Activated CD8-positive, alpha-beta memory T cell treated with anti-CD3 and anti-CD28 coated beads, Interleukin-2, amount 50 U/mL, for 1 hour (primary cell): ENCODE results near the gene ICE2.

Source experiments
- DNase-seq: peaks from one replicate; pipeline ENCODE4 v3.0.0-alpha.2; 2020; ENCODE audit errors: extremely low read depth

The ICE2 gene

DNA sequence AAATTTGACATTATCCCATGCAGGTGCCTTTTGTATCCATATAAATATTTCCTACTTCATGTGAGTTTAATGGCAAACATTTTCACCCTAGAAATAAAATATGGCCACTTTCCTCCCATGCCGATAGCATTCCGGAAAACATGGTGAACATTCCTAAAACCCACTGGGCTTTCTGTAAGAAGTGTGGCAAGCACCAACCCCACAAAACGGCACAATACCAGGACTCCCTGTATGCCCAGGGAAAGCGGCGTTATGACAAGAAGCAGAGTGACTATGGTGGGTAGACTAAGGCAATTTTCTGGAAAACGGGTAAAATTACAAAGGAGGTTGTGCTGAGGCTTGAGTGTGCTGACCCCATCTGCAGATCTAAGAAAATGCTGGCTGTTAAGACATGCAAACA is 88.7 kb downstream of the ICE2 start:
- DNase-seq, result no peak

DNA sequence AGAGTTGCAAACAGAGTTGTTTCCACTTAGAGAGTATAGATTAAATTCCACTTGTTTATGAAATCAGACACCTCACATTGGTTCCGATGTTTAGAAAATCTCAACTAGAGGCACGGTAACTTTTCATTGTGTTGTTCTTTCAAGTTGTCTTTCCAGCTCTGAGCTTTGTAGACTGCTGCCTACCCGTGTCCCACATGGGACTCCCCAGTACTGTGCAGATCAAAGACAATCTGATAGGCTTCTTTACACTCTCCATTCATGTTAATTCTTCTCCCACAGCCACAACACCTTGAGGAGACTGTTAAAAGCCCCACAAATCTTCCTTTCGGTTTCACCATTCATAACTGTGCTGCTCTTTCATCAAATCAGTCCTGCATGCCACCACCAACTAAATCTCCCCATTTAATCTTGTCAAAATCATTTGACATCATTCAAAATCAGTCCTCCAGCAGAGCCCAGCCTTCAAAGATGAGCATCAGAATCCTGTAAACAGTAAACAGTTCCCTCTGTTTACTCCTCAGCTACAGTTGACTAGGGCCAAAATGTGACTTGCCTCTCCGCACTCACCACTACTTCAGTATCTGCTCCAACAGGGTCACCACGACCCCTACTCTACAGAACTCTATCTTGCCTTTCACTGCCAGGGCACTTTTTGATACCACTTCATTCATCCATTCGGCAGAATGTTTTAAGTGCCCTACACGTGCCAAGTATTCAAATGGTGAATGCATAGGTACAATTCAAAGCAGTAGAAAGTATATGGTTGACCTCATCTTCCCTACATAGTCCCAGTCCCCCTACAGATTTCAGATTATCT is 89.5 kb downstream of the ICE2 start:
- DNase-seq, result no peak

DNA sequence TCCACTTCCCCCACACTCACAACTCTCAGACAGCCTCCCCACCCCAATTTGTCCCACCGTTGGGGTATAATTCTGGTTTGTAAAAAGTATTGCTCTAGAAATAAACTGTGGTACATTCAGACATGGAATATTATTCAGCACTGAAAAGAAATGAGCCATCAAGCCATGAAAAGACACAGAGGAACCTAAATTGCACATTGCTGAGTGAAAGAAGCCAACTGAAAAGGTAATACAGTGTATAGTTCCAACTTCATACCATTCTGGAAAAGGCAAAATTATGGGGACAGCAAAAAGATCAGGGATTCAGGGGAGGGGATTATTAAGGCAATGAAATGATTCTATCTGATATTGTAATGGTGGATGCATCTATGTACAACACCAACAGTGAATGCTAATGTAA is 91.6 kb downstream of the ICE2 start:
- no peak for DNase-seq

DNA sequence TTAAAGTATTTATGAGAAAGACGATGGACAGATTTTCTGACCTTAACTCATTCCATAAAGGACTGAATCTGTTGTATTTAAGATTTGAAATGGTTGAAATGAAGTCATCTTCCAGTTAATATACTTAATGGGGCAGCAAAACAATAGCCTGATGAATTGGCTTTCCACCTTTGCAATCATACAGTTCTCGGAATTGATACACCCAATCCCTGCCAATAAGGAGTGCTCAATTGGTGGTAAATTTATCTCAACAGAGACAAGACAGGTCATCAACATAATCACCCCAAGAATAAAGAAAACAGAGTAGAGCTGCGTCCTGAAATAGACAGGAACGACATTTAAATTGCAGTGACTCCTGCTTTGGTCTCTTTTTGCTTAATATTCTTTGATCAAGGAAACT is 92.3 kb downstream of the ICE2 start:
- DNase-seq, result no peak

DNA sequence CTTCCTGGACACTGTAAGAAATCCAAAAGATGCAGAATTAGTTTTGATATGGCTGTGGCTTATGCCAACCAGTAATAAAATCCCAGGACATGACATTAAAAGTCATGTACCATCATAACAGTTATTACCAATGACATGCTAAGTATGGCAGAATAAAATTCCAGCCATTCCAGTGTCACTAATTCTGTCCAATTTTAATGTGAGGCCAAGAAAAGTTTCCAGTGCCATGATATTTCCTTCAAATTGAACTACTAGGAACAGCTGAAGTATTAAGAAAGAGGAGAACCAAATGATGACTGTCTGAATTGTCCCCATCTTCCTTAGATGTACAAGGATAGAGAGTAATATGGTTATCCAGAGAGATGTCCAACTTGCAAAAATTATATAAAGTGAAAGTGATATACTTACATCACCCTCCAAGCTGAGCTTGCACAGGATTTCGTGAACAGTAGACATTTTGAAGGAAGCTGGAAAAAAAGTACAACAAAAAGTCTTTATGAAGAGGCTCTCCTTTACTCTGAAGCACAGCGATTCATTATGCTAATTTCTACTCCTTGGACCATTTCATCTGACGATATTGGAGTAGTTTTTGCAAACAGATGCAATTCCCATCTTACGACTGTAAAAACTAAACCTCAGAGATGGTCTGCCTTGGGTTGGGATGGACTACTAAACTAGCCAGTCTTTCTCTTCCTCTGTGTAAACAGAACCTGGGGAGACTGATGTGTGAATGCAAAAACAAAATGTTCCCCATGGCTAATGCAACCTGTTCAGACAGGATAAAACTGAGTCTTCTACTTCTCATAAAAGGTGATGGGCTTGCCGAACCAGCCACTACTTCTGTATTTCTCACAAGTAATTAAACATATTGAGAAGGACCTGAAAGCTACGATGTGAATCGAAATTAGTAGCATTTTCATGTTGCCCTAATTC is 93.1 kb downstream of the ICE2 start:
- DNase-seq, result no peak

DNA sequence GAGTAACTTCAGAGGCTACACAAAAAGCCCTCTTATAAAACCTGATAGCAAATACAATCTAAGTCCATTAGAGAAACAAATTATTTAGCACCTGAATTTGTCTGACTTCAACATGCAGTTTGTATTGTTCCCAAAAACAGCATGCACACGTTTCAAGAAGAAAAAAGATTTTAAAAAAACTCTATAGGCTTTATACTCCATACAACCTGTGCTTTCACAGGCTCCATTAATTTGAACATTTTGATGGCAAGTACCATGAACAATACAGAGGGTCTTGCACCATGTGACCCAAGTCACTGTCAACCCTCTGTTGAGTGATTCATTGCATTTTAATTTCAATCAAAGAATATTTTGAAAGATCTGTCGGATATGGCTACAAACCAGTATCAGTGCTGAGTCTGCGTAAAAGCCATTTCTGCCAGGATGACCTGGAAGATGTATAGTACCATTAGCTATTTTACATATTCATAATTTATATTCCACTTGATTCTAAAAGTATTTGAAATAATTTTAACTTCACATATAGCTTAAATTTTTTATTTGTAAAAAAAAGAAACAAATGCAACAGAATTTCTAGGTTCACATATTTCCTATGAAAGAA is 94.3 kb downstream of the ICE2 start:
- no peak for DNase-seq

DNA sequence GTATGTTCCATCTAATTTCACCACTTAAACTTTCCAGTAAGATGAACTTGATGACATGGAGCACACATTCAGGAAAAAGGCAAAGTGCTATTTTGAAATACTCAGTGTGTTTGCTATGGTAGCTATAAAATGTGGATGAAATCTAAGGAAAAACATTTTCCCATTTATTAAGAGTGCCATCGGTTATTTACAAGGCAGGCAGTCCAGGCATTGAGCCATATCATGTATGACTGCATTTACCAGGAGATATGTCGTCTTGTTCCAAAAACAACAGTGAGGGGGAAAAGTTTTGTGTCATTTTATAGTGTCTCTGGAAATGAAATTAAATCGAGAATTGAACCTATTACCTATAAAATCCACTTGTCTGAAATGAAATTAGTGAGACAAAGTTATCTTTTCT is 94.9 kb downstream of the ICE2 start:
- DNase-seq, result no peak

DNA sequence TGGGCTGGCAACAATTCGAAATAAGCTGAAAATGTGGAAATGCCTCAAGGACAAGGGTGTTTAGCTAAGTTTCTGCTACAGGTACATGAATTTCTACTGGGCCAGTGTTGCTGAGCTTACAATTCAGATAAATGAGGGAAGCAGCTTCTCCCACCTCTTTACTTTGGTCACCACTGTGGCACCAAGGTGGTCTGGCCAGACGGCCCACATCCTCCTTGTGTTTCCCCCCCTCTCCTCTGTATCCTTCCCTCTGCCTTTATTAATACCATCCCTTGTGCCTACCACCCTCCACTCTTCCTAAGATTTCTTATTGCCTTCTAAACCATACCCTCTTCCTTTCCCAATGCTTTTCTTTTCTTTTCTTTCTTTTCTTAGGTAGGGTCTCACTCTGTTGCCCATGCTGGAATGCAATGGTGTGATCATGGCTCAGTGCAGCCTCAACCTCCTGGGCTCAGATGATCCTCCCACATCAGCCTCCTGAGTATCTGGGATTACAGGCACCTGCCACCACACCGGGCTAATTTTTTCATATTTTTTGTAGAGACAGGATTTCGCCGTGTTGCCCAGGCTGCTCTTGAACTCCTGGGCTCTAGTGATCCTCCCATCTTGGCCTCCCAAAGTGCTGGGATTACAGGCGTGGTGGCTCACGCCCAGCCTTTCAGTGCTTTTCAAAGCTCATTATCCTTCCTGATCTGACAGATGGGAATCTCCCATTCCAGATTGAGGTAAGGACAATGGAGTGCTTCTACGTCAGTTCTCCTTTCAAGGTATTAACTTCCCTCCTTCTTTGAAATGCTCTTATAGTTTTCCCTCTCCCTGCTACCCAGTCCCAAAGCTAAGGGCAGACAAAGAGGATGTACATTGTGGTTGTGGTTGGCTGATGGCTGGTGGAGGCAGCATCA is 95.9 kb downstream of the ICE2 start:
- DNase-seq, result no peak

DNA sequence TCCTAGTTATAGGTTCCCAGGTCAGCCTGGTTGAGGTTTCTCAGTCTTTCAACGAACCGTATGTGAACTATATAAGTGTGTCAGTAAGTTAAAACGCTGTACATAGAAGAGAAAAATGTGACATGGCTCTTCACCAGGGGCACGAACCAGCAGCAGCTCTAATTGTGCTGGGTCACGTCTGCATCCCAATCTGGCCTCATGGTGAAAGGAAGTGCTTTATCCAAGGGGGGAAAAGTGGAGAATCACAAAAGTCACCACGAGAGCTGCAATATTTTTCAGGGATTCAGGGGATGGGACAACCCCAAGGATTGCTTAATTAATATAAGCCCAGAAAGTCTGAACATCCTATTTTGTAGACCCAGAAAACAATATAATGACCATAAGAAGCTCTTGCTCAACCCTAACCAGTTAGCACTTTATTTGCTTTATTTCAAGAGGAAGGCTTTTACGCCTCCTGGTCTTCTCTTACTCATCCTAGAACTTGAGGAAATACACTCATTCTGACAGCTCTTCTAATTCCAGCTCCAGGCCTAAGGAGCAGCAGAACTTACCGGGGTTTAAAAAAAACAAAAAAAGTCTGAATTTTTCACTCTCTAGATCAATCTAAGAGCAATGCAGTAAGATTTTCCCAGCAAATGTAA is 97.7 kb downstream of the ICE2 start:
- no peak for DNase-seq

DNA sequence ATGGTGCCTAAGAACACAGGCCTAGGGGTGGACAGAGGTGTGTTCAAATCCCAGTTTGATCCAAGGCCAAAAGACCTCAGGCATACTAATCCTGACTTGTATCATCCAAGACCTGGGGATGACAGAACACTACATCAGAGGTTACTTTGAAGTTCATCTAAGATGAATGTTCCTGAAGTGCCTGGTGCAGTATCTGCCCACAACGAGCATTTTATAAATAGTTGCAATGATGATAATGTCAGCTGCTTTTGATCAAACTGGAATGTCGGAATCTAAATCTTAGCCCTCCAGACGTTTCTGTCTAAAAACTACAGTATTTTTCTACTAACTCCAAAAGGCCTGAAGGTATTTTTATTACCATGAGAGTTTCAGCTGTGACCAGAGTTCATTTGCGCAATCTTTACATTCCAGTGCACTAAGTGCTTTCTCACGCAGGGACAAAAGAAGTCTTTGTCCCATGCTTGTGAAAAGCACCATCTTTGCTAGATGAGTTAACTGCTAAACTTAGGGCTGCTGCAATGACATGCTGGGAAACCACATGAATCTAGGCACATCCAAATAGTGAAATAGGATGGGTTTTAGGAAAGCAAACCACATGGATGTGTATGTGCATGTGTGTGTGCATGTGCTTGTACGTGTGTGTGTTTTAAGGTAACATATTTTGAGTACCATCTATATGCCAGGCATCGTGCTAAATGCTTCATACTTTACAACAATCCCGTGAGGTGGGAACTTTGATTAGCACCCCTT is 99.2 kb downstream of the ICE2 start:
- DNase-seq, result no peak

DNA sequence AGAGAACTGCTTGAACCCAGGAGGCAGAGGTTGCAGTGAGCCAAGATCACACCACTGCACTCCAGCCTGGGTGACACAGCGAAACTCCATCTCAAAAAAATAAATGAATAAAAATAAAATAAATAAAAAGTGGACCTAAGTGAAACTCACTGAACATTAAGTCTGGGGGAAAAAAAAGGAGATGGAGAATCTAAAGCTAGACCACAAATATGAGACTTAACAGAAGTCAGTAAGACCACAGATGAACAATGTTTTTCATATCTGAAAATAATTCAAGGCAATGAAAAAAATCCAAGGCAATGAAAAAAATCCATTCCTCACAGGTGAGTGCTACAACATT is 99.8 kb downstream of the ICE2 start:
- no peak for DNase-seq

DNA sequence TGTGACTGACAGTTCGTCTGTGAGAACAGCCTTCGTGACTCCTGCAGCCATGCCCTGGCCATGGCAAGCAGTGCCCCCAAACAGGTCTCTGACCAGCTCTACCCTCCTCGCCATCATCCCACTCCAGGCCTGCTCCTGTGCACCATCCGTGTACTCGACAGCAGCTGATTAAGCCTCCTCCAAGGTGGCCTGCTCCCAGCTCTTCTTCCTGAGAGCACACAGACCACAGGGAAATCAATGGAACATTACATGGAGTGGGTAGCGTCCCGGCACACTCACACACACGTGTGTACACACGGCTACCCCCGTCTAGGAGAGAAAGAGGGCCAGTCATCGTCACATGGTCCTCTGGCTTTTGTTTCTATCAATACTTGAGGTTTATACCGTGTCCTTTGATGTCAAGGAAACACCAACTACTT is 102.3 kb downstream of the ICE2 start:
- no peak for DNase-seq

DNA sequence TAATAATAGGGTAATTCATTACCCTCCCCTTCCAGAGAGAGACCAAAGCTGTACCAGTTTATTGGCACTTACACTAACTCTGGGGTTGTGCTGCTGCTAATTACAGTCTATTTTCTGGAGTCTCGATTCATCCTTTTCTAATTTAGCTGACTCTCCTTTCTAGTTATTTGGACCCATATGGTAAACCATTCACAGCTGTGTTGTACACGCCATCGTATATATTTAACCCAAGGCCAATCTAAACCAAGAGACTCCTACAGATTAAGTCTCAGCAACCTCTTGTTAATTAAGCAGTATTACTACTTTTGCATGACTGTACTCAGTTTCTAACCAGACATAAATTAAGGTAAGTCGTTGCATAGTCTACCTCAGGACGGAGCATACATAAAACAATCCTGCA is 103.6 kb downstream of the ICE2 start:
- DNase-seq, result no peak

DNA sequence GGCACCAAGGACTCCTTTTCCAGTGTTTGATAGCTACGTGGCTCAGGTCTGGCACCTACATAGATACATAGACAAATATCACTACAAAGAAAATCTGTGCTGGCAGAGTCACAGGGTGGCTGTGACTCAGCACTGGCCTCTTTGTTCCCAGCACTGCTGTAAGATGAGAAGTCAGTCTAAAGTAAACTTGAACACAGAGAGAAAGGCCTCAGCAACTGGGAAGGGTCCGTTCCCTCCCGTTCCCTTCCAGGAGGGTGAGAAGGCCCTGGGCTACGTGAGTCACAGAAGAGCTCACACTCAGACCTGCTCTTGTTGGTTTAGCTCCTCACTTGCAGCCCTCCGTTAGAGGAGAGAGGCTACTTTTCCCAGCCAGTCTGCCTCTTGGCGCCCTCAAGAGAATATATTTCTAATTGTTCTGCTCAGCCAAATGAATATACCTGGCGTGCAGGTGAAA is 104.3 kb downstream of the ICE2 start:
- DNase-seq, result no peak

DNA sequence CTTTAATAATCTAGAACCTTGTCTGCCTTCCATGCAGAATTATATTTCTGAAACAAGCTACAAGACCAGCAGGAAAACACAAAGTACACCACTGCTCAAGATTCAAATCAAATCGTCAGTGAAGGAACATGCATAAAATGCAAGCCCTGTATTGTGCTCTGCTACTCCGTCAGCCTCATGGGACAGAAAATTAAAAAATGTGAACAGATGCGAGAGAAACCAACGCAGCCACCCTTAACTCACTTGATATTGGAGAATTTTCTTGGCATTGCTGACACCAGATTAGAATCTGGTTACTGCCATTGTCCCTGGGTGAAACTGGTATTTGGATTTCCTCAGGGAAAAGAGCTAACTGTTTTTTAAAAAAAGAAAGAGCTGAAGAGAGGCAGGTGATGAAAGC is 104.7 kb downstream of the ICE2 start:
- DNase-seq, result no peak

DNA sequence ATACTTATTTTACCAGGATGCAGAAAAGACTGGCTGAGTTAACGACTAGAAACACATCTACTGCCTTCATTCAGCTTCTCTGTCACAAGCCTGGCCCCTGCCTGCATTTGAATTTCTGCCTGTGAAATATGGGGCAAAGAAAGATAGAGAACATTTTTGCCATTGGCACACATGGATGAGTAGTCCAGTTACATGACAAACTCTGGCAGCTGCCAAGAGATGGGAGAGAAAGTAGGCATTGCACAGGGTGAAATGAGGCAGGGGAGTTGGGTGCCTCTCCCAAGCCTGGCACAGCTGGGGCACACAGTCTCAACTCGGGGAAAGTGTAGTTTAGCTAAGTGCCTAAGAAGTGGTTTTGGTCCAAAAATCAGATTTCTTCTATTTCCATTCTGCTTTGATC is 105.2 kb downstream of the ICE2 start:
- no peak for DNase-seq

DNA sequence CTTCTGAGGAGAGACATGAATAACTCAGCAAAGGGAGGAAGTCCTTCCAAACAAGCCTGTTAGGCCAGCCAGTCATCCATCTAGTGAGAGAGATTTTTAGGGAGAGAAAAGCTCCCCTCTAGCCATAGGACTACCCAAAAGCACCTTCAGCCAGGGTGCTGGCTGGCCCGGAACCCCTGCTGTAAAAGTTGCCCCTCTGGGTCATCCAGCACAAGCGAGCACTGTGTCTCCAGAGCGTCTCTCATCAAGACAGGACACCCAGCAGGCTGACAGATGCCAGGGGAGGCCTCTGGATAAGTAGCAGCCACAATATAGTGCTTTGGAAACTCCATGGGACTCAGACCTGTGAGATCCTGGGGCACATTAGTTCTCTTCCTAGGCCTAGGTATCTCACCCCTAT is 105.6 kb downstream of the ICE2 start:
- no peak for DNase-seq

DNA sequence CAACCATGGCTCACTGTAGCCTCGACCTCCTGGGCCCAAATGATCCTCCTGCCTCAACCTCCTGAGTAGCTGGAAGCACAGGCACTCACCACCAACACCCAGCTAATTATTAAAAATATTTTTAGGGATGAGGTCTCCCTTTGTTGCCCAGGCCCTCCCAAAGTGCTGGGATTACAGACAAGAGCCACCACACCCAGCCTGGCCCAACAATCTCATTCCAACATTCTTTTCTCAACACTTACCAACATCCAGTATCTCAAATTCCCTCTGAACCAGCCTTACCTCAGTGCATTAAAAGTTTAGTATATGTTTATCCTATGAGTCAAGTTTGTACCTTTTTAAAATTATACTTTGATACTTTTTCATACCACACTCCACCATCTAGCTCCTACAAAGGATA is 106.2 kb downstream of the ICE2 start:
- DNase-seq, result no peak

DNA sequence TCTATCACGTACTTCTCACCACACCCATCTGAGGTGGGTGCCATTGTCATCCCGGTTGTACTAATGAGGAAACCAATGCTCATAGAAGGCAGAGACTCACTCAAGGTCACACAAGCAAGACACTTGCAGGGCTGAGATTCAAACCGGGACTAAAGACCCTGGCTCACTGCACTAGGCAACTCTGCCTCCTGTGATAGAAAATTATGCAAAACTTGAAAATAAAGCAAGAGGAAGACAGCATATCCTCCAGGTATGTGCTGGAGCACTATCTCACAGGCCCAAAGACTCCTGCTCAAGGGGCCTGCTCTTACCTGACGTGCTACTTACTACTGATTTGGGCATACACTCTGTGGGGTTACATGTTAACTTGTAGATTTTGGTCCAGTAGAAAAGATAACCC is 106.7 kb downstream of the ICE2 start:
- no peak for DNase-seq
